ENCODE data around the gene RMC1. TPM values are rescaled to one million over a fixed set of nuclear protein-coding genes. Genes with fewer than 3 reads are reported as not detected.

The RMC1 gene
- total RNA-seq, 1 experiment from 2014 or later = 24.7 TPM

DNA sequence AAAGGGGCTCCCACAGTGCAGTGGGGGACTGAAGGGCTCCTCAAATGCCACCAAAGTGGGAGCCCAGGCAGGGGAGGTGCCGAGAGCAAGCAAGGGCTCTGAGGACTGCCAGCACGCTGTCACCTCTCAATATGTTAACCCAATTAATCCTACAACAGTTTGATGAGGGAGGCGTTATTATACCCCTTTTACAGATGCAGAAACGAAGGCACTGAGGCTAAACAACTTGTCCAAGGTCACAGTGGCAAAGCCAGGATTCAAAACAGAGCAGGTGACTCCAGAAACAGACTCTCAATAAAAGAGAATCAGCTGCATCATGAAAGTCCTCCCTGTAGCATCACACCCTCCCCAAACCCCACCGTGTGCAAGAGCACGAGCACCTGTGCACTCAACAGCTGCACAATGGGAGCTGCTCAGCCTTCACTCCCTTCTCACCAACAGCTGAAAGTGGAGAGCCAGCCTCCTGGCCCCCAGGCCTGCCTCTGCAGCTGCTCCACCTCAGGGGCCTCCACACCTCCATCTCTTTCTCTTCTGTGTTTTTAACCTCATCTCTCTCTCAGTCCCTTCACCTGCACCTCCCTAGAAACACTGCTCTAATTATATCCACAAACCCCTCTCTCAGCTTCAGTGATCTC, 74.9 kb downstream of the RMC1 start:
- ChIA-PET CTCF (interaction anchor here (1.5 kb wide), 1 partner anchor 11 kb away, joined by 3 read pairs; no protein-coding TSS in a partner anchor), POLR2A (interaction anchor here (1.6 kb wide), 1 partner anchor 12 kb away, joined by 6 read pairs; no protein-coding TSS in a partner anchor)
- Mint-ChIP-seq H3K9me3 (ENCODE audit: unreplicated experiment) (no peaks in the 10 kb centered on the region), H3K27me3 (ENCODE audit: insufficient read depth, unreplicated experiment) (no peaks in the 10 kb centered on the region), H3K27ac (ENCODE audit: low read depth, unreplicated experiment) (no peak overlapping the region), H3K36me3 (ENCODE audit: insufficient read depth, unreplicated experiment) (peaks cover 46% of the 10 kb centered on the region), H3K4me3 (ENCODE audit: unreplicated experiment) (no peak overlapping the region), H3K4me1 (ENCODE audit: insufficient read depth, unreplicated experiment) (peaks cover 38% of the 10 kb centered on the region)
- BruUV-seq (replicated peaks) = no TSS peak
- DNase-seq (ENCODE audit: unreplicated experiment) = no peak
- intact Hi-C loops (cut with micrococcal nuclease) = no loop called here
- TF ChIP-seq, protein P1, sequence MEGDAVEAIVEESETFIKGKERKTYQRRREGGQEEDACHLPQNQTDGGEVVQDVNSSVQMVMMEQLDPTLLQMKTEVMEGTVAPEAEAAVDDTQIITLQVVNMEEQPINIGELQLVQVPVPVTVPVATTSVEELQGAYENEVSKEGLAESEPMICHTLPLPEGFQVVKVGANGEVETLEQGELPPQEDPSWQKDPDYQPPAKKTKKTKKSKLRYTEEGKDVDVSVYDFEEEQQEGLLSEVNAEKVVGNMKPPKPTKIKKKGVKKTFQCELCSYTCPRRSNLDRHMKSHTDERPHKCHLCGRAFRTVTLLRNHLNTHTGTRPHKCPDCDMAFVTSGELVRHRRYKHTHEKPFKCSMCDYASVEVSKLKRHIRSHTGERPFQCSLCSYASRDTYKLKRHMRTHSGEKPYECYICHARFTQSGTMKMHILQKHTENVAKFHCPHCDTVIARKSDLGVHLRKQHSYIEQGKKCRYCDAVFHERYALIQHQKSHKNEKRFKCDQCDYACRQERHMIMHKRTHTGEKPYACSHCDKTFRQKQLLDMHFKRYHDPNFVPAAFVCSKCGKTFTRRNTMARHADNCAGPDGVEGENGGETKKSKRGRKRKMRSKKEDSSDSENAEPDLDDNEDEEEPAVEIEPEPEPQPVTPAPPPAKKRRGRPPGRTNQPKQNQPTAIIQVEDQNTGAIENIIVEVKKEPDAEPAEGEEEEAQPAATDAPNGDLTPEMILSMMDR (IDR thresholded peaks at IDR 0.05; ENCODE audit: unreplicated experiment) = no peak

DNA sequence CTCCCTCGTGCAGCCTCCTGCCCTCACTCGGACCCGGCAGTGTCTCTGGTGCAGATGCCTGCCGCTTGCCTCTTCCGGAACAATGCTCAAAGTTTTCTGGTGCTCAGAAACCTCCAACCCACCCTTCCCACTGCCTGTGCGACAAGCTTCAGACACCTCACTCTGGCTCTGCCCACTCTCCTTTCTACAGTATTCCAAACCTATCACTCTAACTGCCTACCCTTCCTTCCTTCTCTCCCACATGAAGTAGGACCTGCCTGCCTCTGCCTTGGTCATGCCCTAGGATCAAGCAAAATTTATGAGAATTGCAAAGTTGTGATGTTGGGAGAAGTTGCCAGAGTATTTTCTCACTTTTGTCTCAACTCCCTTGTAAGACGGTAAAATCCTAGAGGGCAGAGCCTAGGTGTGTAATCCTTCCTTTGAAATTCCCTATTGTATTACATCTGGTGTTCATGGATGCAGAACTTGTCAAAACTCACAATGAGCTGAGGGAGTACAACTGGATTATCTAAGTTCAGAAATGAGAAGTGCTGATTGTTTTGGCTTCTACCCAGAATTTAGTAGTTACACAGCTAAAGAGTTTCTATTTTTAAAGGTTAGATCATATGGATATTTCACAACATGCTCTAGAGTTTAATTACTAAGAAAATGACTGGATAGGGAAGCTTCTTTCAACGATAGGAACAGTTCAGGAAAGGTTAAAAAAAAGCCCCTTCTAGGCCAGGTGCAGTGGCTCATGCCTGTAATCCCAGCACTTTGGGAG, 75.8 kb downstream of the RMC1 start:
- no peaks in the 10 kb centered on the region for H3K9me3 Mint-ChIP-seq (ENCODE audit: unreplicated experiment)
- TF ChIP-seq, protein P1 (IDR thresholded peaks at IDR 0.05; ENCODE audit: unreplicated experiment) = no peak
- intact Hi-C loops (cut with micrococcal nuclease) = no loop called here
- no TSS peak for BruUV-seq (replicated peaks)
- H3K27me3 Mint-ChIP-seq (ENCODE audit: insufficient read depth, unreplicated experiment) = no peaks in the 10 kb centered on the region
- peaks cover 45% of the 10 kb centered on the region for H3K36me3 Mint-ChIP-seq (ENCODE audit: insufficient read depth, unreplicated experiment)
- ChIA-PET POLR2A (interaction anchor here (0.6 to 1.6 kb wide), 5 partner anchors 13 to 1967 kb away, joined by 3 to 6 read pairs (median 3); no protein-coding TSS in a partner anchor), CTCF (interaction anchor here (1.0 to 1.5 kb wide), 3 partner anchors 10 to 63 kb away, joined by 3 to 5 read pairs (median 3); no protein-coding TSS in a partner anchor)
- peak; percentile 44 for DNase-seq (ENCODE audit: unreplicated experiment)
- no peak overlapping the region for H3K27ac Mint-ChIP-seq (ENCODE audit: low read depth, unreplicated experiment)
- H3K4me1 Mint-ChIP-seq (ENCODE audit: insufficient read depth, unreplicated experiment) = peaks cover 34% of the 10 kb centered on the region
- H3K4me3 Mint-ChIP-seq (ENCODE audit: unreplicated experiment) = no peak overlapping the region

DNA sequence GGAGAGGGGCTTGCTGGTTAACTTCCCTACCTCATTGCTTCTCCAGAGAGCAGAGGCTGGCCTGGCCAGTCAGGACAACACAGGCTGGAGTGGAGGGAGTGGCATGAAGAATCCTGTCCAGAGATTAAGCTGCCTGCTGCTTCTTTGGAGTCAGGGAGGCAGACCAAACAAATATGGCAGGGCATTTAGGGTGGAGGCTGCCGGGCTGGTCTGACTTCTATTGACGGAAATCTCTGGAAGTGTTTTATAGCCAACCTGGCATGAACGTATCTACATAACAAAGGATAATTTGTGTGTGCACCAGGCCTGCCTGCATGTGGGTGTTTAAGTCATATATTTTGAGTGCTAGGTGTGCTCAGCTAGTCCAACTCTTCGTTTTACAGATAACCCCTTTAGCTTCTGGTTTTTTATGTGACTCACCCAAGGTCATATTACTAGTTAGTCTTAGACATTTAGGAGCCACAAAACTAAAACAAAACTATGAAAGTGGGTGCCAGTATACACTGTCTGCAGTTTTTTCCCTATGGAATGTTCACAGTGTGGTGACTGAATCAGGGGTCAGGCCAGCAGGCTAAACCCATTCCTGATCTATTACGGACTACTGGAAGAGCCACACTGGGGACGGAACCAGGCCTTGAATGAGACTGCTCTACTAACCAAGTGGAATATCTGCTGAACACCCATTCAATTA, 77.5 kb downstream of the RMC1 start:
- no peaks in the 10 kb centered on the region for H3K27me3 Mint-ChIP-seq (ENCODE audit: insufficient read depth, unreplicated experiment)
- POLR2A ChIA-PET = interaction anchor here (0.8 to 1.3 kb wide), 2 partner anchors 64 to 77 kb away, joined by 3 read pairs; partner anchors contain the start of gene RMC1
- BruUV-seq (replicated peaks) = no TSS peak
- intact Hi-C loops (cut with micrococcal nuclease) = loop anchor here (10.0 kb wide), 1 partner anchor 446 kb away; the partner anchor contains the start of gene CABLES1
- H3K27ac Mint-ChIP-seq (ENCODE audit: low read depth, unreplicated experiment) = no peak overlapping the region
- CTCF ChIA-PET = interaction anchor here (1.2 to 1.9 kb wide), 4 partner anchors 15 to 65 kb away, joined by 3 to 5 read pairs (median 4); no protein-coding TSS in a partner anchor
- no peak overlapping the region for H3K4me3 Mint-ChIP-seq (ENCODE audit: unreplicated experiment)
- no peak for DNase-seq (ENCODE audit: unreplicated experiment)
- H3K36me3 Mint-ChIP-seq (ENCODE audit: insufficient read depth, unreplicated experiment) = peaks cover 33% of the 10 kb centered on the region
- H3K4me1 Mint-ChIP-seq (ENCODE audit: insufficient read depth, unreplicated experiment) = peaks cover 35% of the 10 kb centered on the region
- TF ChIP-seq, protein P1 (IDR thresholded peaks at IDR 0.05; ENCODE audit: unreplicated experiment) = no peak
- H3K9me3 Mint-ChIP-seq (ENCODE audit: unreplicated experiment) = no peaks in the 10 kb centered on the region

Other genes starting within 250 kb of the RMC1 start
- gene RIOK3, start 50.2 kb upstream of the RMC1 start, total RNA-seq (2022) = 96.7 and 97.1 TPM in 2 replicates
- gene NPC1, start 83.0 kb downstream of the RMC1 start, total RNA-seq (2022) = 60.4 and 78.8 TPM in 2 replicates
- gene ANKRD29, start 159.4 kb downstream of the RMC1 start, total RNA-seq (2022) = 2.4 and 3.8 TPM in 2 replicates
- 269 and 371 TPM in 2 replicates for gene LAMA3, start 185.9 kb downstream of the RMC1 start, total RNA-seq (2022)

Measured in MCF 10A (cell line).